DMS 273 (cell line): ENCODE measurements around the gene FLT3.
"Not testable (repeated sequence)": the region's sequence is repeated elsewhere in the genome, so short reads cannot be mapped to it uniquely, and the experiment has no call there.

Experiments used
- DNase-seq: peaks from one replicate; lab custom pipeline; 2025; ENCODE audit not compliant: unreplicated experiment; lab: John Stamatoyannopoulos, UW

The FLT3 gene

DNA sequence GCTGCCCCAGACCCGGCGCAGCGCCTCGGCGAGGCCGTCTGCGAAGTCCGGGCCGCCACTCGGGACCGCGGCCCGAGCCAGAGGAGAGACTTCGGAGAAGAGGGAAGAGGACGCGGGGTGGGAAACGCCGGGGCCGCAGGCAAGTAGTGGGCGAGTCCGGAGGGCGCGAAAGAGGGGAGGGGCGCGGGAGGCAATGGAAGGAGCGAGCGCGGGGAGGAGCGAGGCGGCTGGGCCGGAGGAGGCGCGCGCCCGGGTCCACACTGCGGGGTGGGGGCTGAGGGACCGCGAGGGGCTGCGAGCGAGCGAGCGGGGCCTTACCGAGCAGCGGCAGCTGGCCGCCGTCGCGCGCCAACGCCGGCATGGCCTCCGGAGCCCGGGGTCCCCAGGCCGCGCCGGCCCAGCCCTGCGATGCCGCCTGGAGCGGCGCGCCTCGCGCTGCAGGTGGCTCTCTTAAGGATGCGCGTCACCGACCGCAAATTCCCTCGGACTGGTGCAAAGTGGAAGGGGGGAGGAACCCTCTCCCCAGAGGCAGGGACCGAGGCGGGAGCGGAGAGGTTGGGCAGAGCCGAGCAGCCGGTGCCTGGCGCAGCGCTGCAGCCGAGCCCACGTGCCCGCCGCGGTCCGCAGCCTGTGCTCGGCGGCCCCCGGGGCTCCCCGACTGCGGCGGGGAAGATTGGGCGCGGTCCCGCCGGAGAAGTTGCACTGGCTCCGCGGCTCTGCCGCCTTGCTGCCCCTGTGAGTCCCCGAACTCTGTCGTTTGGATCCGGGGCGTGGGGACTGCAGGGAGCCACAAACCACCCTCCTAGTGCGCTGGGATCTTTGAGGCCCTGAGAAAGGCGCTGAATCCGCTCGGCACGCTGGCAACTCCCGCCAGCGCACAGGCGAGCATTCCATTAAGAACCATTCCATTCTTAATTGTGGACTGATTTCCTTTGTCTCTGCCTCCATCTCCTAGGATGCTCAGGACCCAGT lies at the start of gene FLT3:
Gene FLT3, minus strand, starts transcription at position 427 of the 972 bp plus-strand sequence. Its CDS starts 66 bp downstream, at position 361.
- peak; percentile 83 for DNase-seq

DNA sequence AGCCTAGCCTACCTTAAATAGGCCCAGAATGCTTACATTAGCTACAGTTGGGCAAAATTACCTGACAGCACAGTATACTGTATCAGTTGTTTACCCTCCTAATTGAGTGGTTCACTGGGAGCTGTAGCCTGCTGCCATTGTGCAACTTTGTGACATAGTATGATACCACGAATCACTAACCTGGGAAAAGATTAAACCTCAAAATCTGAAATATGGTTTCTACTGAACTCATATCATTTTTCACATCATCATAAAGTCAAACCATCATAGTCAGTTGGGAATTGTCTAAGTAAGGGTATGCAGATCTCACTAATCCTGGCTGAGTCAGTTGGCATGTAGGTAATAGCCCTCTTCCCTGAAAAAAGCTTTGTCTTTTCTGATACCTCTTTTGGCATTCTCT lies 47.1 kb upstream of the FLT3 start:
- no peak for DNase-seq

DNA sequence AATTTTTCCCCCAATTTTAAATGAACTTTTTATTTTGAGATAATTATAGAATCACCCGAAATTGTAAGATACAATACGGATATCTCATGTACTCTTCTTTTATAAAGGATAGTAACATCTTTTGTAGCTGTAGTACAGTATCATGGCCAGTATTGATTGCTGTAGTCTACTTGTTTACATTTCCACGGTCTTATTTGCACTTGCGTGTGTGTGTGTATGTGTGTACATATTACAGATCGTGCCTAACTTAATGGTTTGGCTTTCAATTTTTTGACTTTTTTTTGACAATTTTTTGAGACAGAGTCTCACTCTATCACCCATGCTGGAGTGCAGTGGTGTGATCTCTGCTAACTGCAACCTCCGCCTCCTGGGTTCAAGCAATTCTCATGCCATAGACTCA lies 44.7 kb upstream of the FLT3 start:
- no peak for DNase-seq

DNA sequence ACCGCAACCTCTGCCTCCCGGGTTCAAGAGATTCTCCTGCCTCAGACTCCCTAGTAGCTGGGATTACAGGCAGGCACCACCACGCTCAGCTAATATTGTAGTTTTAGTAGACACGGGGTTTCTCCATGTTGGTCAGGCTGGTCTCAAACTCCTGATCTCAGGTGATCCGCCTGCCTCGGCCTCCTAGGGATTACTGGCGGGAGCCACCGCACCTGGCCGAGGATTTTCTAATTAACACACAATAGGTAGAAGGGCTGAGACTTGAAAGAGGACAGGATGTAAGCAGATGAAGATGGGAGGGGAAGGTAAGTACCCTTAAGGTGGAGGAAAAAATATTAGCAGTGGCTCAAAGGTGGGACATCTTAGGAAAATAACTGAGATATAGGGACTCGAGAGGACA lies 41.2 kb upstream of the FLT3 start:
- not testable (repeated sequence) for DNase-seq

DNA sequence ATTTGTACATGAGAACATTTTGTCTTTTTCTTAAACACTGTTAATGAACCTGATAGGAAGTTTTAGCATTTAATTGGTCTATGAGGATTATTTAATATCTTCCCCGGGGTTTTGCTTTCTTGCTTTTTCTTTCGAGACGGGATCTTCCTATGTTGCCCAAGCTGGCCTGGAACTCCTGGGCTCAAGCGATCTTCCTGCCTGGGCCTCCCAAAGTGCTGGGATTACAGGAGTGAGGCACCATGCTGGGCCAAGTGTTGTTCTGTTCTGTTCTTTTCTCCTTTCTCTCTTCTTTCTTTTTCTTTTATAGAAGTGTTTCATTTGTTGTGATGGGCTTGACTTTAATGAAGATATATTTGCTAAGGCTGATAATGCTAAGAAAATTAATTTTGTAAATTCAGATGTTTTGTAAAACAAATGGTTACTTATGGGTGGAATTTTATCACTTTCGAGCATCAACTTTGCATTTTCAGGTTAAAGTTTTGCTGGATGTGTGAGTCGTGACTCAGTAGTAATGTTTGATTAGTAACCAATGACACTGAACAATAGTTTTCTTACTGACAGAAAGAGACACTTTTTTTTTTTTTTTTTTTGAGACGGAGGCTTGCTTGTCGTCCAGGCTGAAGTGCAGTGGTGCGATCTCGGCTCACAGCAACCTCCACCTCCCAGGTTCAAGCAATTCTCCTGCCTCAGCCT lies 40.2 kb upstream of the FLT3 start:
- no peak for DNase-seq

GRCh38 chr13:28138756-28139470 lies 38.5 kb upstream of the FLT3 start:
- DNase-seq = peak; percentile 78

DNA sequence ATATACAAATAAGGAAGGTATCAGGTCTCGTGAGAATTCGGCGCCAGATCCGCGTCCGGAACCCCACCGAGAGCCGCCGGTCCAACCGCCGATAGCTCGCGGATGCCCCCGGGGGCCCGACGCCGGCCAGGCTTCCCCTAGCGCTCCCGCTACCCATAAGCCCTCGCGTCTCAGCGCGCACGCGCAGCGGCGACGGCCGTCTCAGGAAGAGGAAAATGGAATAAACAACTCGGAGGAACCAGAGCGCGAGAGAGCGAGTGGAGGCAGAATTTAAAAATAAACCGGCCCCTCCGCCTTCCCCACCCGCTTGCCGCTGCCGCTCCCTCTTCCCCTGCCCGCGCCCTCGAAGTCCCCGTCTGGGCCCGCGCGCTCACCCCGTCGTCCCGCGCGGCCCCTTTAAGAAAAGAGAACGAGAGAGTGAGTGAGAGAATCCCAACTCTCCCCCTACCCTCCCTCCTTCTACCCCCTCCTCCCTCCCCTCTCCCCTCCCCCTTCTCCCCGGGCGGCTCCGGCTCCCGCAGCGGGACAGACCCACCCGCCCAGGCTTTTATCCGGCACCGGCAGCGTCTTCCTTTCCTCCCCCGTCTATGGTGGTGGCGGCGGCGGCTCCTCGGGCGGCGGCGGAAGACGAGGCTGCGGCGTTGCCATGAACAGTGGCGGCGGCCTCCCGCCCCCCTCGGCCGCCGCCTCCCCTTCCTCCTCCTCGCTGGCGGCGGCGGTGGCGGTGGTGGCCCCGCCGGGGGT lies 37.8 kb upstream of the FLT3 start, which contains the start of gene PAN3:
Gene PAN3, plus strand, starts transcription at position 534 of the 744 bp plus-strand sequence. Its CDS starts 113 bp downstream, at position 647.
- DNase-seq = peak; percentile 94

- DNase-seq = peak; percentile 79
Measured at GRCh38 chr13:28137596-28137995, 37.2 kb upstream of the FLT3 start.

- no peak for DNase-seq
Measured at GRCh38 chr13:28136916-28137315, 36.5 kb upstream of the FLT3 start.

- no peak for DNase-seq
Measured at GRCh38 chr13:28131646-28132045, 31.3 kb upstream of the FLT3 start.

DNA sequence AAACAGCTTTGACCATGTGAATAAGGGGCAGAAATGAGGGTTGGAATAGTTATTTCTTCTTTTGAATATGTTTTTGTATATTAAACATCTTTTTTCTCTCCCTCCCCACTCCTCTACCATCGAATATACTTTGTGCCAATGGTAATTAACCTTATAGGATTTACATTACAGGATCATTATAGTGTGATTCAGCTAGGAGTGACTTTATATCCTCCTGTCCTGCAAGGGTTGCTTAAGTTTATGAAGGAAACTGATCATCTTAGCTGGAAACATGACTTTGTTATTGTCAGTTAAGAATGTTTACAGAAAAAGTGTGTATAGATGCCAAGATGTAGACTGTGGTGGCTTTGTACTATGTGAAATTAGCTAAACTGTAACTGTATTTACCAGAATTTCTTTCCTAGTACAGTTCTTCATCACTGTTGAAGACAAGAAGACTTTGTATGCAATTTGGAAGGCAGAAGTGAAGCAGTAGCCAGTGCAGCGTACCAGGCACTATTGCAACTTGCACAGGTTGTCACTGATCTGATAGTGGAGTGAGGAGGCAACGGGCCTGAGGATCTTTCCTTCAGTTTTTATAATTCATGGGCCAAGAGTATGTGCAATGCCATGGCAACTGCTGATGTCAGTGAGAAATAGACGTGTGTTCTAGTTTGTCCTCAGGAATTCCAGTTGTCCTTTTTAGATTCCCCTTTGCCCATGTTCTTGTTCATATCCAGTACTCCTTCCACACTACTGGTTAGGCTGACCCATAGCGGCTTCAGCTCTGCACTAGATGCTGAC lies 29.7 kb upstream of the FLT3 start:
- peak; percentile 5 for DNase-seq

- DNase-seq = no peak
Measured at GRCh38 chr13:28128926-28129325, 28.6 kb upstream of the FLT3 start.

GRCh38 chr13:28128030-28128429 lies 27.7 kb upstream of the FLT3 start:
- peak; percentile 86 for DNase-seq

DNA sequence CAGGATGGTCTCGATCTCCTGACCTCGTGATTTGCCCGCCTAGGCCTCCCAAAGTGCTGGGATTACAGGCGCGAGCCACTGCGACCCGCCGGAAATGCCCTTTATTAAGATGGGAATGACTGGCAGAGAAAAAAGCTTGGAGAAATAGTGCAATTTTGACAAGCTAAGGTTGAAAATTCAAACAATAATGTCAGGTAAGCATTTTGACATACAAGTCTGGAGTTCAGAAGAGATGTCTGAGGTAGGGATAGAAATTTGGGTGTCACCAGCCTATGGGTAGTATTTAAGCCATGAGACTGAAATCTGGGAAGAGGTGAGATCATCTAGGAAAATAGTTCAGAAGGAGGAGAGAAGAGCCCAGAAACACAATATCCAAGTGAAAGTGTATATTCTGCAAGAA lies 20.8 kb upstream of the FLT3 start:
- DNase-seq = no peak

GRCh38 chr13:28120317-28120716 lies 19.9 kb upstream of the FLT3 start:
- no peak for DNase-seq

DNA sequence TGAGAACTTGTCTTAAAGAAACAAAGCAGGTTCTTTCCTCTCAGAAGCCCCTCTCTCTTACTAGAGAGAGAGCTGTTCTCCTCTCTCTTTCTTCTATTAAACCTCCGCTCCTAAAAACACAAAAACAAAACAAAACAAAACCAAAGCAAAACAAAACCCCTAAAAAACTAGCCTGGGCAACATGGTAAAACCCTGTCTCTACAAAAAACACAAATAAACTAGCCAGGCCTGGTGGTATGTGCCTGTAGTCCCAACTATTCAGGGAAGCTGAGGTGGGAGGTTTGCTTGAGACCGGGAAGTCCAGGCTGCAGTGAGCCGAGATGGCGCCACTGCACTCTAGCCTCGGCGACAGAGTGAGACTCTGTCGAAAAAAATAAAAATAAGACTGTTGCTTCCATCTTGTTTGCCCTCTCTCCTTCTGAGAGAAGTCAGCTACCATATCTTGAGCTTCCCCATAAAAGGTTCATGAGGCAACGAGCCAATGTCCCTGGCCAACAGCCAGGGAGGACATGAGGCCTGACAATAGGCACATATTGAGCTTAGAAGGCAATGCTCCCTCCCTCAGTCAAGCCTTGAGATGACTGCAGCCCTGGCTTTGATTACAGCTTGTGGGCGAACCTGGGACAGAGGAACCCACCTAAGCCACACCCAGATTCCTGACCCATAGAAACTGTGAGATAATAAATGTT lies 17.5 kb upstream of the FLT3 start:
- DNase-seq = peak; percentile 77

DNA sequence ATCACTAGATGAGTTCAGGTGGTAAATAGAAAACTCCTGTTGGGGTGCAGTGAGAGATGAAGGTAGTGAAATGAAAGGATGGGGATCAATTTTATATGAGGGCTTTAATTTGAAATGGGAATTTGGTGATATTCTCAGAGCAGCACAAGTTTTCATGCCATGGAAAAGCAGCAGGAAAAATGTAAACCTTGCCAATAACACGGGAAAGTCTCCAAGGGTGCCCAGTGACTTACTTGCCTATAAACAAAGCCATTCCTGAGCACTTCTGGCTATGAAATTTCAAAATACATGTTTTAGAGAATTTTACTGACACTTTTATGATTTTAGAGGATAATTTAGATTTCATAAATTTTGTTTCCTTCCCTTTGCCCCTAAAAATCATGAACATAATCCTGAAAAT lies 16.4 kb upstream of the FLT3 start:
- no peak for DNase-seq

- DNase-seq = no peak
Measured at GRCh38 chr13:28110414-28110813, 10.0 kb upstream of the FLT3 start.

- no peak for DNase-seq
Measured at GRCh38 chr13:28106976-28107375, 6.6 kb upstream of the FLT3 start.
